Measurements from ENCODE around the gene OR5C1.

OR5C1 gene

DNA sequence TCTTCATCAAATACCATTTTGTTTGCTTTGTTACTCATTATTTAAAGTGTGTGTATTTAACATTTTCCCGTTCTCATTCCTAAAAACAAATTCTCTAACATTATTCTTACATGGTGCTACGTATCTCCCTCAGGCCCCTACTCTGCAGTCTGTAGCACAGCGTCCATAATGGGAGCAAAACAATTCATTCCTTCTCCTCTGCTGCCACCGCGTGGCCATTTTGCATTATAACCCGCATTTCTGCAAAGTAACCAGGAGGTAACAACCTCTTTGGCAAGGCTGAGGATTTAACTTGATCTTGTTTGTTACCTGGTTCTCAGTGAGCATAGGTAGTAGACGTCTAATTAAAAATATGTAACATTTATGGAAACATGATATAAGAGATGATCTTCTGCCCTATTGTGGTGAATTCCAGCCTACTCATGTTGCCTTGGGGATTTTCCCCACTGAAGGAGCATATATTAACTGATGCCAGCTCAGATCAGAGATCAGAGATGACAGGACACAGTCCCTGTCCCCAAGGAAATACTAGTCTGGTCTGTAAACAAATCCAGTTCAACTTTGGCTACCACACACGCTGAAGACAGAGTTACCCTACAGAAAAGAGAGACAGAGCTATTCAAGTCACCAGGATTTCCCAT is 21.7 kb downstream of the OR5C1 start:
- no peaks in the 10 kb centered on the region for H3K9me3 ChIP-seq
- H3K27me3 ChIP-seq = no peaks in the 10 kb centered on the region
- TF ChIP-seq, protein P1, sequence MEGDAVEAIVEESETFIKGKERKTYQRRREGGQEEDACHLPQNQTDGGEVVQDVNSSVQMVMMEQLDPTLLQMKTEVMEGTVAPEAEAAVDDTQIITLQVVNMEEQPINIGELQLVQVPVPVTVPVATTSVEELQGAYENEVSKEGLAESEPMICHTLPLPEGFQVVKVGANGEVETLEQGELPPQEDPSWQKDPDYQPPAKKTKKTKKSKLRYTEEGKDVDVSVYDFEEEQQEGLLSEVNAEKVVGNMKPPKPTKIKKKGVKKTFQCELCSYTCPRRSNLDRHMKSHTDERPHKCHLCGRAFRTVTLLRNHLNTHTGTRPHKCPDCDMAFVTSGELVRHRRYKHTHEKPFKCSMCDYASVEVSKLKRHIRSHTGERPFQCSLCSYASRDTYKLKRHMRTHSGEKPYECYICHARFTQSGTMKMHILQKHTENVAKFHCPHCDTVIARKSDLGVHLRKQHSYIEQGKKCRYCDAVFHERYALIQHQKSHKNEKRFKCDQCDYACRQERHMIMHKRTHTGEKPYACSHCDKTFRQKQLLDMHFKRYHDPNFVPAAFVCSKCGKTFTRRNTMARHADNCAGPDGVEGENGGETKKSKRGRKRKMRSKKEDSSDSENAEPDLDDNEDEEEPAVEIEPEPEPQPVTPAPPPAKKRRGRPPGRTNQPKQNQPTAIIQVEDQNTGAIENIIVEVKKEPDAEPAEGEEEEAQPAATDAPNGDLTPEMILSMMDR (IDR thresholded peaks at IDR 0.05) = peak; percentile 75
- no peaks in the 10 kb centered on the region for H3K36me3 ChIP-seq
- no peak overlapping the region for H3K4me3 ChIP-seq (ENCODE audit: low read depth in 1 of 2, low read length in 1 of 2)
- H3K4me1 ChIP-seq (ENCODE audit: control insufficient read depth in 1 of 2, insufficient read depth in 1 of 2, low read depth in 1 of 2, low read length in 1 of 2) = peaks cover 0 to under 1% of the 10 kb centered on the region in 2 experiments
- no peak overlapping the region for H3K27ac ChIP-seq

- Histone ChIP-seq H3K4me3 (ENCODE audit: low read depth in 1 of 2, low read length in 1 of 2) (no peak overlapping the region), H3K27ac (no peak overlapping the region), H3K27me3 (no peaks in the 10 kb centered on the region), H3K4me1 (ENCODE audit: control insufficient read depth in 1 of 2, insufficient read depth in 1 of 2, low read depth in 1 of 2, low read length in 1 of 2) (peaks cover 4 to 11% of the 10 kb centered on the region in 2 experiments), H3K36me3 (peaks cover 3% of the 10 kb centered on the region), H3K9me3 (no peaks in the 10 kb centered on the region)
- TF ChIP-seq, protein P1 (IDR thresholded peaks at IDR 0.05) = no peak
Measured at GRCh38 chr9:122812736-122813135, 24.0 kb downstream of the OR5C1 start.

DNA sequence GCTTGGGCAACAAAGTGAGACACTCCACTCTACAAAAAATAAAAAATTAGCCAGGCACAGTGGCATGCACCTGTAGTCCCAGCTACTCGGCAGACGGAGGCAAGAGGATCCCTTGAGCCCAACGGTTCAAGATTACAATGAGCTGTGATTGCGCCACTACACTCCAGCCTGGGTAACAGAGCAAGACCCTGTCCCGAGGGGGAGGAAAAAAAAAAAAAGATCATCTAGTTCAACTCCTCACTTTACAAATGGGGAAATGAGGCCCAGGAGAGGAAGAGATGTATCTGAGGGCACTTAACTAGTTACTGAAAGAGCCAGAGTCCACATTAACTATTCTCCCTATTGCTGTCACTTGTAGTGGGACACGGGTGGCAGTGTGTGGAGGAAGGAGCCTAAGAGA is 25.8 kb downstream of the OR5C1 start:
- TF ChIP-seq, protein P1 (IDR thresholded peaks at IDR 0.05) = no peak
- Histone ChIP-seq H3K4me1 (ENCODE audit: control insufficient read depth in 1 of 2, insufficient read depth in 1 of 2, low read depth in 1 of 2, low read length in 1 of 2) (peaks cover 4 to 11% of the 10 kb centered on the region in 2 experiments), H3K36me3 (peaks cover 11% of the 10 kb centered on the region), H3K4me3 (ENCODE audit: low read depth in 1 of 2, low read length in 1 of 2) (no peak overlapping the region), H3K9me3 (no peaks in the 10 kb centered on the region), H3K27me3 (no peaks in the 10 kb centered on the region), H3K27ac (no peak overlapping the region)

GRCh38 chr9:122815544-122815943 is 26.8 kb downstream of the OR5C1 start:
- peaks cover 21% of the 10 kb centered on the region for H3K36me3 ChIP-seq
- no peaks in the 10 kb centered on the region for H3K27me3 ChIP-seq
- TF ChIP-seq, protein P1 (IDR thresholded peaks at IDR 0.05) = no peak
- H3K27ac ChIP-seq = no peak overlapping the region
- no peak overlapping the region for H3K4me3 ChIP-seq (ENCODE audit: low read depth in 1 of 2, low read length in 1 of 2)
- H3K9me3 ChIP-seq = no peaks in the 10 kb centered on the region
- H3K4me1 ChIP-seq (ENCODE audit: control insufficient read depth in 1 of 2, insufficient read depth in 1 of 2, low read depth in 1 of 2, low read length in 1 of 2) = peaks cover 4 to 11% of the 10 kb centered on the region in 2 experiments

DNA sequence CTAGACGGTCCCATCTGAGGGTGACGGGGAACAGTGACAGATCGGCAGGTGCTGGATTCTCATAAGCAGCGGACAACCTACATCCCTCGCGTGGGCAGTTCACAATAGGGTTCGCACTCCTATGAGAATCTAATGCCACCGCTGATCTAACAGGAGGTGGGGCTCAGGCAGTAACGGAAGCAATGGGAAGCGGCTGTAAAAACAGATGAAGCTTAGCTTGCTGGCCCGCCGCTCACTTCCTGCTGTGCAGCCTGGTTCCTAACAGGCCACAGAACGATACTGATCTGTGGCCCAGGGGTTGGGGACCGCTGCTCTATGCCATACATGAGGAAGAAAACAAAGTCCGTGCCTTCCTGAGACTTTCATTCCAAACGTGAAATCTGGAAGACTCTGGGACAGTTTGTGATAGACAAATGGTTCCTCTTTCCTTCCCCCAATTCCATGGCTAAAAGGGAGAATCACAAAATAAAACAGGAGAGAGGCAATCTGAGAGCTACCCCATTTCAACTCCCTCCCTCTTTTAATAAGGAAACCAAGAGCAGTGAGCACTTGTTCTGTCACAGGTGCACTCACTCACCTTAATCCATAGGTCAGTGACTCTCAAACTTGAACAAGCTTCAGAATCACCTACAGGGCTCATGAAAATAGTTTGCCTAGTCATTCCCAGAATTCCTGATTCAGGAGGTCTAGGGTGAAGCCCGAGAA is 27.6 kb downstream of the OR5C1 start:
- Histone ChIP-seq H3K36me3 (peaks cover 21% of the 10 kb centered on the region), H3K27me3 (no peaks in the 10 kb centered on the region), H3K27ac (no peak overlapping the region), H3K4me1 (ENCODE audit: control insufficient read depth in 1 of 2, insufficient read depth in 1 of 2, low read depth in 1 of 2, low read length in 1 of 2) (peaks cover 5 to 15% of the 10 kb centered on the region in 2 experiments), H3K4me3 (ENCODE audit: low read depth in 1 of 2, low read length in 1 of 2) (no peak overlapping the region), H3K9me3 (no peaks in the 10 kb centered on the region)
- TF ChIP-seq, protein P1 (IDR thresholded peaks at IDR 0.05) = no peak

Measured in neutrophil (primary cell).